ENCODE data around the gene LAG3.

- TF ChIP-seq, protein P1, sequence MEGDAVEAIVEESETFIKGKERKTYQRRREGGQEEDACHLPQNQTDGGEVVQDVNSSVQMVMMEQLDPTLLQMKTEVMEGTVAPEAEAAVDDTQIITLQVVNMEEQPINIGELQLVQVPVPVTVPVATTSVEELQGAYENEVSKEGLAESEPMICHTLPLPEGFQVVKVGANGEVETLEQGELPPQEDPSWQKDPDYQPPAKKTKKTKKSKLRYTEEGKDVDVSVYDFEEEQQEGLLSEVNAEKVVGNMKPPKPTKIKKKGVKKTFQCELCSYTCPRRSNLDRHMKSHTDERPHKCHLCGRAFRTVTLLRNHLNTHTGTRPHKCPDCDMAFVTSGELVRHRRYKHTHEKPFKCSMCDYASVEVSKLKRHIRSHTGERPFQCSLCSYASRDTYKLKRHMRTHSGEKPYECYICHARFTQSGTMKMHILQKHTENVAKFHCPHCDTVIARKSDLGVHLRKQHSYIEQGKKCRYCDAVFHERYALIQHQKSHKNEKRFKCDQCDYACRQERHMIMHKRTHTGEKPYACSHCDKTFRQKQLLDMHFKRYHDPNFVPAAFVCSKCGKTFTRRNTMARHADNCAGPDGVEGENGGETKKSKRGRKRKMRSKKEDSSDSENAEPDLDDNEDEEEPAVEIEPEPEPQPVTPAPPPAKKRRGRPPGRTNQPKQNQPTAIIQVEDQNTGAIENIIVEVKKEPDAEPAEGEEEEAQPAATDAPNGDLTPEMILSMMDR (IDR thresholded peaks at IDR 0.05): no peak
- TF ChIP-seq FOSL2 (IDR thresholded peaks at IDR 0.05; ENCODE audit: borderline replicate concordance, low read depth): no peak
Observed at GRCh38 chr12:6750506-6750905, 21.8 kb upstream of the LAG3 start.
